ENCODE measurements around the gene BET1. TPM values are rescaled to one million over a fixed set of nuclear protein-coding genes. Genes with fewer than 3 reads are reported as not detected.

BET1 gene
- total and polyA plus RNA-seq, 2 donors from 2014 or later, result 25.8 to 32.2 TPM

GRCh38 chr7:93949423-93949822, 54.7 kb downstream of the BET1 start:
- TF ChIP-seq, protein P1, sequence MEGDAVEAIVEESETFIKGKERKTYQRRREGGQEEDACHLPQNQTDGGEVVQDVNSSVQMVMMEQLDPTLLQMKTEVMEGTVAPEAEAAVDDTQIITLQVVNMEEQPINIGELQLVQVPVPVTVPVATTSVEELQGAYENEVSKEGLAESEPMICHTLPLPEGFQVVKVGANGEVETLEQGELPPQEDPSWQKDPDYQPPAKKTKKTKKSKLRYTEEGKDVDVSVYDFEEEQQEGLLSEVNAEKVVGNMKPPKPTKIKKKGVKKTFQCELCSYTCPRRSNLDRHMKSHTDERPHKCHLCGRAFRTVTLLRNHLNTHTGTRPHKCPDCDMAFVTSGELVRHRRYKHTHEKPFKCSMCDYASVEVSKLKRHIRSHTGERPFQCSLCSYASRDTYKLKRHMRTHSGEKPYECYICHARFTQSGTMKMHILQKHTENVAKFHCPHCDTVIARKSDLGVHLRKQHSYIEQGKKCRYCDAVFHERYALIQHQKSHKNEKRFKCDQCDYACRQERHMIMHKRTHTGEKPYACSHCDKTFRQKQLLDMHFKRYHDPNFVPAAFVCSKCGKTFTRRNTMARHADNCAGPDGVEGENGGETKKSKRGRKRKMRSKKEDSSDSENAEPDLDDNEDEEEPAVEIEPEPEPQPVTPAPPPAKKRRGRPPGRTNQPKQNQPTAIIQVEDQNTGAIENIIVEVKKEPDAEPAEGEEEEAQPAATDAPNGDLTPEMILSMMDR (IDR thresholded peaks at IDR 0.05; ENCODE audit: borderline replicate concordance, extremely low read depth, insufficient read depth), result no peak
- H3K9me3 ChIP-seq (ENCODE audit: control insufficient read depth in 2 of 3, insufficient read depth in 1 of 3, low read length in 3 of 3), result no peaks in the 10 kb centered on the region
- H3K27ac ChIP-seq (ENCODE audit: low read depth in 2 of 2, low read length in 2 of 2), result no peak overlapping the region
- H3K27me3 ChIP-seq (ENCODE audit: control insufficient read depth, insufficient read depth, low read length), result no peaks in the 10 kb centered on the region
- FAIRE-seq (no peak), DNase-seq (no peak)
- intact Hi-C loops (cut with DNase I), result no loop called here
- H3K36me3 ChIP-seq (ENCODE audit: control insufficient read depth in 2 of 3, insufficient read depth in 3 of 3, low read length in 3 of 3), result no peaks in the 10 kb centered on the region
- H3K9ac ChIP-seq (ENCODE audit: low read length in 3 of 3), result no peak overlapping the region
- H3K4me1 ChIP-seq (ENCODE audit: control insufficient read depth in 2 of 3, insufficient read depth in 2 of 3, low read depth in 1 of 3, low read length in 3 of 3), result no peaks in the 10 kb centered on the region
- H3K4me3 ChIP-seq (ENCODE audit: low read length in 3 of 3), result no peak overlapping the region

DNA sequence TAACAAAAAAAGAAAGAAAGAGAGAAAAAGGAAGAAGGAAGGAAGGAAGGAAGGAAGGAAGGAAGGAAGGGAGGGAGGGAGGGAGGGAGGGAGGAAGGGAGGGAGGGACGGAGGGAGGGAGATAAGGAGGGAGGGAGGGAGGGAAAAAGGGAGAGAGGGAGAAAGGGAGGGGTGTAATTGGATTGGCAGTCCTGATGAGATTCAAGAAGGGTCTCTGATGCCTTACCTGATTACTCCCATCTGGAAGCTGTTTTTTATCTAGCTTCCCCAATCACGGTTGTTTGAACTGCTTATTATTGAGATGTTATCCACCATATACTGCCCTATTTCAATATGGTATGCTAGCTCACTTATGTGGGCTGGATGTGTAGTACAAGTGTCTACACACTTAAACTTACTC, 55.3 kb downstream of the BET1 start:
- no peak overlapping the region for H3K9ac ChIP-seq (ENCODE audit: low read length in 3 of 3)
- H3K27me3 ChIP-seq (ENCODE audit: control insufficient read depth, insufficient read depth, low read length), result no peaks in the 10 kb centered on the region
- H3K9me3 ChIP-seq (ENCODE audit: control insufficient read depth in 2 of 3, insufficient read depth in 1 of 3, low read length in 3 of 3), result no peaks in the 10 kb centered on the region
- intact Hi-C loops (cut with DNase I), result no loop called here
- TF ChIP-seq, protein P1 (IDR thresholded peaks at IDR 0.05; ENCODE audit: borderline replicate concordance, extremely low read depth, insufficient read depth), result no peak
- DNase-seq (no peak), FAIRE-seq (no peak)
- H3K36me3 ChIP-seq (ENCODE audit: control insufficient read depth in 2 of 3, insufficient read depth in 3 of 3, low read length in 3 of 3), result no peaks in the 10 kb centered on the region
- H3K4me1 ChIP-seq (ENCODE audit: control insufficient read depth in 2 of 3, insufficient read depth in 2 of 3, low read depth in 1 of 3, low read length in 3 of 3), result no peaks in the 10 kb centered on the region
- H3K4me3 ChIP-seq (ENCODE audit: low read length in 3 of 3), result no peak overlapping the region
- no peak overlapping the region for H3K27ac ChIP-seq (ENCODE audit: low read depth in 2 of 2, low read length in 2 of 2)

DNA sequence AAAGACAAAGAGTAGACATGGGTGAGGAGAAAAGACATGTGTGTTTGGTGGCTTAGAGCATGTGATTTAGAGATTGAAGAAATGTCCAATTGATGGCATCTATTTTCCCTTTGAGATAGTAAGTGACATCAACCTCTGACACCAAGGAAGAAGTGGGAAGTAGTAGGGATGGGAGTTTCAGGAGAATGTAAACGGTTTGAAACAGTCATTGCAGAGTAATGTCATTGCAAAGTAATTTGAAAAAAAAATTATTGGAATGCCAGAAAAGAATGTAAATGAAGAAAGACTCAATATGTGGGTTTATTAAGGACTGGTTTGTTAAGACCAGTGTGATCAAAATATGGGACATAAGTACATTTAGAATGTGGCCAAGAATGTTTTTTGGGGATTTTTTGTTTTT, 56.0 kb downstream of the BET1 start:
- H3K4me1 ChIP-seq (ENCODE audit: control insufficient read depth in 2 of 3, insufficient read depth in 2 of 3, low read depth in 1 of 3, low read length in 3 of 3), result no peaks in the 10 kb centered on the region
- H3K9me3 ChIP-seq (ENCODE audit: control insufficient read depth in 2 of 3, insufficient read depth in 1 of 3, low read length in 3 of 3), result no peaks in the 10 kb centered on the region
- H3K36me3 ChIP-seq (ENCODE audit: control insufficient read depth in 2 of 3, insufficient read depth in 3 of 3, low read length in 3 of 3), result no peaks in the 10 kb centered on the region
- DNase-seq, result no peak
- no peak overlapping the region for H3K9ac ChIP-seq (ENCODE audit: low read length in 3 of 3)
- intact Hi-C loops (cut with DNase I), result no loop called here
- H3K27ac ChIP-seq (ENCODE audit: low read depth in 2 of 2, low read length in 2 of 2), result no peak overlapping the region
- no peaks in the 10 kb centered on the region for H3K27me3 ChIP-seq (ENCODE audit: control insufficient read depth, insufficient read depth, low read length)
- H3K4me3 ChIP-seq (ENCODE audit: low read length in 3 of 3), result no peak overlapping the region
- FAIRE-seq, result no peak
- TF ChIP-seq, protein P1 (IDR thresholded peaks at IDR 0.05; ENCODE audit: borderline replicate concordance, extremely low read depth, insufficient read depth), result no peak
